ENCODE data around the gene FLNA. TPM values are rescaled to one million over a fixed set of nuclear protein-coding genes. Genes with fewer than 3 reads are reported as not detected.

Gene FLNA
- total and polyA plus RNA-seq, 2 of the 13 experiments (the other 11 are each of a cell fraction or from before 2014, with no cell fraction given): 83.4 to 174 TPM

DNA sequence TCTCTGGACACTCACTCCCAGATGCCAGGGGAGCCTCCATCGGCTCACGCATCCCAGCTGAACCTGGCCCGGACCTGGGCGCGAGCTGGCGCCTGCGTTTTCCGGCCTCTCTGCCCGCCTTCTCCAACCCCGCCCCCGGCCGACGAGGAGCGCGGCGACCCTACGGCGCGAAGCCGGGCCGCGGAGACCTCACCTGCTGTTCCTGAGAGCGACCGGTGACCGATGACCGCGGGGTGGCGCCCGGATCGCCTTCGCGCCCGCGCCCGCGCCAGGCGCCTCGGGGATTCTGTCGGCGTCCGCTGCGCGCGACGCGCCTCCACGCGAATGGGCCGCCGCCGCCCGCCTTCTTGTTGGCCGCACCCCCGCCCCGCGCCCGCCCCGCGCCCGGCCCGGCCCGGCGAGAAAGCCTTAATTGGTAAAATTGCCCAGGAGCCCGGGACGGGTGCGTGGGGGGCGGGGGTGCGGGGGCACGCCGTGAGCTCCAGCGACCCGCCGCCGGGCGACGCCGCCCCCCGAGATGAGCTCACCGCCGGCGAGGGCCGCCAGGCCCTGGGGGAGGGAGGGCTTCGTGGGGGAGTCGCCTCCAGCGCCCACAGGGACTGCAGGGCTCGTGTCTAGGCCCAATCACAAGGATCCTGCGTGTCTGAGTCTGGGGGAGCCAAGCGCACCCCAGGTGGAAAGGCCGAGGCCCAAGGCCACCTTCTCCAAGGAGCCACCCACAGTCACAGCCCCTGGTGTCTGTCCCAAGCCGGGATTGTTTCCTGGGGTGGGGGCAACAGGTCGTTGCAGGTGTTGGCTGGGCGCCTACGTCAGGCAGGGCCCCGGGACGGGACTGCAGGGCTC lies at the start of gene FLNA (continued):
- no peak for TF ChIP-seq ZBTB40 (IDR thresholded peaks at IDR 0.05)
- no peak for TF ChIP-seq ZBTB40 (CRISPR knock-in tag; IDR thresholded peaks at IDR 0.05)
- 0 out of 2 replicates have a peak, but pooled peaks have one; percentile 37 for TF ChIP-seq SAFB2 (CRISPR knock-in tag; IDR thresholded peaks at IDR 0.05; ENCODE audit: borderline replicate concordance, low read depth)
- TF ChIP-seq YY1 (IDR thresholded peaks at IDR 0.05; ENCODE audit: insufficient read depth, insufficient replicate concordance, low read depth, low read length): peak; percentile 27
- 0 out of 2 replicates have a peak, but pooled peaks have one; percentile 13 for TF ChIP-seq ZNF274 (CRISPR knock-in tag; IDR thresholded peaks at IDR 0.05)
- TF ChIP-seq PHF8 (CRISPR knock-in tag; IDR thresholded peaks at IDR 0.05): 0 out of 2 replicates have a peak, but pooled peaks have one; percentile 20
- TF ChIP-seq MAFK (conservative IDR thresholded peaks at IDR 0.05 in 1 of 2, IDR thresholded peaks at IDR 0.05 in 1 of 2; ENCODE audit: low read length in 2 of 2): no peak
- no peak for TF ChIP-seq FOXP1 (IDR thresholded peaks at IDR 0.05)
- TF ChIP-seq FOXP1 (CRISPR knock-in tag; IDR thresholded peaks at IDR 0.05): no peak
- no peak for TF ChIP-seq KDM3A (CRISPR knock-in tag; IDR thresholded peaks at IDR 0.05; ENCODE audit: low read depth)
- TF ChIP-seq, protein P1, sequence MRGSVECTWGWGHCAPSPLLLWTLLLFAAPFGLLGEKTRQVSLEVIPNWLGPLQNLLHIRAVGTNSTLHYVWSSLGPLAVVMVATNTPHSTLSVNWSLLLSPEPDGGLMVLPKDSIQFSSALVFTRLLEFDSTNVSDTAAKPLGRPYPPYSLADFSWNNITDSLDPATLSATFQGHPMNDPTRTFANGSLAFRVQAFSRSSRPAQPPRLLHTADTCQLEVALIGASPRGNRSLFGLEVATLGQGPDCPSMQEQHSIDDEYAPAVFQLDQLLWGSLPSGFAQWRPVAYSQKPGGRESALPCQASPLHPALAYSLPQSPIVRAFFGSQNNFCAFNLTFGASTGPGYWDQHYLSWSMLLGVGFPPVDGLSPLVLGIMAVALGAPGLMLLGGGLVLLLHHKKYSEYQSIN (CRISPR knock-in tag; IDR thresholded peaks at IDR 0.05; ENCODE audit: borderline replicate concordance): no peak
- TF ChIP-seq, protein P2, sequence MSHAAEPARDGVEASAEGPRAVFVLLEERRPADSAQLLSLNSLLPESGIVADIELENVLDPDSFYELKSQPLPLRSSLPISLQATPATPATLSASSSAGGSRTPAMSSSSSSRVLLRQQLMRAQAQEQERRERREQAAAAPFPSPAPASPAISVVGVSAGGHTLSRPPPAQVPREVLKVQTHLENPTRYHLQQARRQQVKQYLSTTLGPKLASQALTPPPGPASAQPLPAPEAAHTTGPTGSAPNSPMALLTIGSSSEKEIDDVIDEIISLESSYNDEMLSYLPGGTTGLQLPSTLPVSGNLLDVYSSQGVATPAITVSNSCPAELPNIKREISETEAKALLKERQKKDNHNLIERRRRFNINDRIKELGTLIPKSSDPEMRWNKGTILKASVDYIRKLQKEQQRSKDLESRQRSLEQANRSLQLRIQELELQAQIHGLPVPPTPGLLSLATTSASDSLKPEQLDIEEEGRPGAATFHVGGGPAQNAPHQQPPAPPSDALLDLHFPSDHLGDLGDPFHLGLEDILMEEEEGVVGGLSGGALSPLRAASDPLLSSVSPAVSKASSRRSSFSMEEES (CRISPR knock-in tag; IDR thresholded peaks at IDR 0.05): no peak
- TF ChIP-seq, protein P3, sequence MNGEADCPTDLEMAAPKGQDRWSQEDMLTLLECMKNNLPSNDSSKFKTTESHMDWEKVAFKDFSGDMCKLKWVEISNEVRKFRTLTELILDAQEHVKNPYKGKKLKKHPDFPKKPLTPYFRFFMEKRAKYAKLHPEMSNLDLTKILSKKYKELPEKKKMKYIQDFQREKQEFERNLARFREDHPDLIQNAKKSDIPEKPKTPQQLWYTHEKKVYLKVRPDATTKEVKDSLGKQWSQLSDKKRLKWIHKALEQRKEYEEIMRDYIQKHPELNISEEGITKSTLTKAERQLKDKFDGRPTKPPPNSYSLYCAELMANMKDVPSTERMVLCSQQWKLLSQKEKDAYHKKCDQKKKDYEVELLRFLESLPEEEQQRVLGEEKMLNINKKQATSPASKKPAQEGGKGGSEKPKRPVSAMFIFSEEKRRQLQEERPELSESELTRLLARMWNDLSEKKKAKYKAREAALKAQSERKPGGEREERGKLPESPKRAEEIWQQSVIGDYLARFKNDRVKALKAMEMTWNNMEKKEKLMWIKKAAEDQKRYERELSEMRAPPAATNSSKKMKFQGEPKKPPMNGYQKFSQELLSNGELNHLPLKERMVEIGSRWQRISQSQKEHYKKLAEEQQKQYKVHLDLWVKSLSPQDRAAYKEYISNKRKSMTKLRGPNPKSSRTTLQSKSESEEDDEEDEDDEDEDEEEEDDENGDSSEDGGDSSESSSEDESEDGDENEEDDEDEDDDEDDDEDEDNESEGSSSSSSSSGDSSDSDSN (CRISPR knock-in tag; IDR thresholded peaks at IDR 0.05): peak; percentile 58; the same call in 1 of the 2 replicates
- no peak for TF ChIP-seq ZSCAN25 (CRISPR knock-in tag; IDR thresholded peaks at IDR 0.05)
- peak; percentile 13; the same call in 1 of the 2 replicates for TF ChIP-seq STAG1 (CRISPR knock-in tag; IDR thresholded peaks at IDR 0.05)

All from HepG2 (cell line).